ENCODE data around the gene DNAJC3. TPM values are rescaled to one million over a fixed set of nuclear protein-coding genes. Genes with fewer than 3 reads are reported as not detected.

DNAJC3 gene
- total and polyA plus RNA-seq, 2 of the 8 experiments (the other 6 are each of a cell fraction or from before 2014, with no cell fraction given): 4.3 to 24.1 TPM

- 0 out of 4 replicates have a peak, but pooled peaks cover 0 to 4% of the 10 kb centered on the region in 2 experiments for H3K9me3 ChIP-seq (ENCODE audit: insufficient read depth in 2 of 2, low read depth in 1 of 2, low read length in 1 of 2)
- no peak overlapping the region for H2AK5ac ChIP-seq (ENCODE audit: low read depth, low read length)
- H2BK15ac ChIP-seq (ENCODE audit: low read length): no peak overlapping the region
- no peak overlapping the region for H2AFZ ChIP-seq (ENCODE audit: low read length)
- H4K5ac ChIP-seq (ENCODE audit: insufficient read length, low read depth, low read length): no peak overlapping the region
- TF ChIP-seq BRCA1 (IDR thresholded peaks at IDR 0.05; ENCODE audit: low read depth, low read length) (no peak), ATF2 (IDR thresholded peaks at IDR 0.05; ENCODE audit: low read length) (no peak), FOSL1 (IDR thresholded peaks at IDR 0.05; ENCODE audit: insufficient read depth, low read depth, low read length) (no peak), CHD2 (IDR thresholded peaks at IDR 0.05; ENCODE audit: low read length) (no peak), ASH2L (IDR thresholded peaks at IDR 0.05; ENCODE audit: low read length) (no peak), CEBPB (IDR thresholded peaks at IDR 0.05; ENCODE audit: low read depth, low read length) (no peak)
- no peaks in the 10 kb centered on the region for H3K36me3 ChIP-seq (ENCODE audit: control insufficient read depth in 2 of 4, insufficient read depth in 4 of 4, low read length in 3 of 4)
- no peak overlapping the region for H2BK20ac ChIP-seq (ENCODE audit: low read length)
- H3K9ac ChIP-seq (replicated peaks in 1 of 4; ENCODE audit: extremely low read depth in 1 of 4, low read depth in 3 of 4, low read length in 3 of 4): no peak overlapping the region
- H3K79me1 ChIP-seq (ENCODE audit: low read depth, low read length): 0 out of 2 replicates have a peak, but pooled peaks cover 2% of the 10 kb centered on the region
- no peak overlapping the region for H4K91ac ChIP-seq (replicated peaks; ENCODE audit: insufficient read length, low read length)
- CTCF ChIA-PET (ENCODE audit: partially characterized antibody): interaction anchor here (0.8 to 1.8 kb wide), 3 partner anchors 8 to 23 kb away, joined by 3 to 4 read pairs (median 3); no protein-coding TSS in a partner anchor
- 88% methylated on average over 6 of the region's 6 CpGs; no CpG with 5 or more reads in 1 of the 2 experiments for WGBS, 2 experiments (ENCODE audit: extremely low coverage in 1 of 2, insufficient coverage in 1 of 2, insufficient read length in 1 of 2, insufficient replicate concordance in 2 of 2, low coverage in 1 of 2, low lambda C conversion rate in 2 of 2, missing lambda C conversion rate in 1 of 2)
- FAIRE-seq: no peak
- no peak overlapping the region for H3K18ac ChIP-seq (ENCODE audit: extremely low read depth, low read length)
- no peaks in the 10 kb centered on the region for H4K20me1 ChIP-seq (replicated peaks in 1 of 2; ENCODE audit: control insufficient read depth in 1 of 2, insufficient read depth in 2 of 2, low read length in 2 of 2)
- H2BK5ac ChIP-seq (ENCODE audit: low read depth, low read length): no peak overlapping the region
- no peak for DNase-seq (ENCODE audit: low read depth in 1 of 2, low spot score in 2 of 2)
- H3K27me3 ChIP-seq (replicated peaks in 1 of 4; ENCODE audit: control insufficient read depth in 3 of 4, extremely low read depth in 1 of 4, insufficient read depth in 3 of 4, low read length in 3 of 4): no peaks in the 10 kb centered on the region
- H4K8ac ChIP-seq (ENCODE audit: extremely low read depth, insufficient read depth, low read length): no peak overlapping the region
- H3K27ac ChIP-seq (ENCODE audit: low read depth, low read length): no peak overlapping the region
- H3K23ac ChIP-seq (ENCODE audit: insufficient read length): no peak overlapping the region
- H3K4me3 ChIP-seq (ENCODE audit: extremely low read depth in 1 of 4, insufficient read depth in 2 of 4, low read depth in 3 of 4, low read length in 4 of 4): no peak overlapping the region
- POLR2A ChIA-PET (ENCODE audit: partially characterized antibody): no interaction called here
- no peak overlapping the region for H3K4me2 ChIP-seq (ENCODE audit: insufficient read depth in 1 of 2, low read depth in 2 of 2, low read length in 2 of 2)
- H3K4ac ChIP-seq (replicated peaks; ENCODE audit: insufficient read length, low read depth, low read length): no peak overlapping the region
- H3K56ac ChIP-seq (replicated peaks; ENCODE audit: insufficient read length, low read depth, low read length): no peak overlapping the region
- no peak overlapping the region for H3K14ac ChIP-seq (ENCODE audit: insufficient read length)
- H3K4me1 ChIP-seq (replicated peaks in 1 of 4; ENCODE audit: control insufficient read depth in 3 of 4, insufficient read depth in 4 of 4, low read length in 3 of 4): peaks cover 3 to 9% (median 4%) of the 10 kb centered on the region in 4 experiments; a peak in 6 of 7 replicates
- peaks cover 7% of the 10 kb centered on the region for H3K23me2 ChIP-seq (ENCODE audit: low read depth, low read length)
- H3K79me2 ChIP-seq (ENCODE audit: control insufficient read depth in 1 of 2, insufficient read depth in 2 of 2, low read length in 2 of 2): no peaks in the 10 kb centered on the region
- H2BK12ac ChIP-seq (ENCODE audit: low read depth, low read length): no peak overlapping the region
- no peak overlapping the region for H2BK120ac ChIP-seq (replicated peaks; ENCODE audit: low read depth, low read length)
Measured at GRCh38 chr13:95647321-95647720, 29.6 kb upstream of the DNAJC3 start.
